AG04449 (cell line): ENCODE measurements around the gene GADD45G.

Source experiments
- CTCF ChIA-PET: fragments of 350-600 bp; formaldehyde crosslinking; extraction: SDS; loops from one replicate; lab custom pipeline; 2021; ENCODE audit warnings: antibody characterized with exemption; lab: Yijun Ruan, JAX
- POLR2A ChIA-PET: fragments of 400-600, 350-600 bp; formaldehyde crosslinking; extraction: SDS; loops from one replicate; lab custom pipeline; 2020; ENCODE audit warnings: antibody characterized with exemption, inconsistent platforms; lab: Yijun Ruan, JAX
- DNase-seq: peaks from one replicate; pipeline ENCODE4 v3.0.0-alpha.2; 2010; ENCODE audit warnings: low read depth, low spot score
- H3K4me3 ChIP-seq: 2 replicates; pipeline ENCODE4 v1.5.1; 2011; ENCODE audit warnings: low read depth, mild to moderate bottlenecking, control low read depth, low read length
- CTCF ChIP-seq: IDR thresholded peaks from one replicate; pipeline ENCODE4 v1.5.1; 2011; ENCODE audit warnings: mild to moderate bottlenecking, moderate library complexity, low read length, control low read depth, inconsistent platforms; ENCODE audit not compliant: insufficient read depth; ENCODE audit errors: missing control alignments

The GADD45G gene

GRCh38 chr9:89629081-89629976 lies 24.5 kb downstream of the GADD45G start:
- no peak overlapping the region for H3K4me3 ChIP-seq
- DNase-seq = no peak
- TF ChIP-seq CTCF = no peak
- CTCF ChIA-PET = no interaction called here
- POLR2A ChIA-PET = no interaction called here

- no peak for DNase-seq
- TF ChIP-seq CTCF = no peak
- POLR2A ChIA-PET = no interaction called here
- no peak overlapping the region for H3K4me3 ChIP-seq
- CTCF ChIA-PET = no interaction called here
Measured at GRCh38 chr9:89630508-89630907, 25.7 kb downstream of the GADD45G start.

GRCh38 chr9:89631384-89631783 lies 26.6 kb downstream of the GADD45G start:
- no peak for TF ChIP-seq CTCF
- H3K4me3 ChIP-seq = no peak overlapping the region
- POLR2A ChIA-PET = no interaction called here
- CTCF ChIA-PET = no interaction called here
- no peak for DNase-seq

GRCh38 chr9:89632192-89632733 lies 27.5 kb downstream of the GADD45G start:
- CTCF ChIA-PET = no interaction called here
- DNase-seq = no peak
- POLR2A ChIA-PET = no interaction called here
- no peak for TF ChIP-seq CTCF
- H3K4me3 ChIP-seq = no peak overlapping the region

- CTCF ChIA-PET = no interaction called here
- POLR2A ChIA-PET = no interaction called here
- no peak for TF ChIP-seq CTCF
- no peak overlapping the region for H3K4me3 ChIP-seq
- no peak for DNase-seq
Measured at GRCh38 chr9:89632736-89633135, 27.9 kb downstream of the GADD45G start.

GRCh38 chr9:89633404-89633803 lies 28.6 kb downstream of the GADD45G start:
- DNase-seq = no peak
- POLR2A ChIA-PET = no interaction called here
- CTCF ChIA-PET = no interaction called here
- TF ChIP-seq CTCF = no peak
- H3K4me3 ChIP-seq = no peak overlapping the region
